GM10248 (cell line): ENCODE measurements around the gene PTPN1.

Experiments used
- CTCF ChIA-PET: fragments of 300-600 bp; sonication (Branson Sonifier 250); formaldehyde crosslinking; extraction: SDS; loops from one replicate; lab custom pipeline; 2021; ENCODE audit warnings: antibody characterized with exemption; lab: Yijun Ruan, JAX
- POLR2A ChIA-PET: fragments of 350-650 bp; sonication (Branson Sonifier 250); formaldehyde crosslinking; extraction: SDS; loops from one replicate; lab custom pipeline; 2020; ENCODE audit warnings: antibody characterized with exemption; lab: Yijun Ruan, JAX
- DNase-seq: peaks from one replicate; pipeline ENCODE4 v3.0.0; 2012; ENCODE audit errors: extremely low spot score
- CTCF ChIP-seq: IDR thresholded peaks from 2 replicates; pipeline ENCODE4 v1.5.1; 2012; ENCODE audit warnings: mild to moderate bottlenecking, low read depth; ENCODE audit errors: extremely low read depth, missing control alignments, control extremely low read depth

PTPN1 gene

GRCh38 chr20:50577175-50578018 lies 67.2 kb downstream of the PTPN1 start:
- DNase-seq, result no peak
- CTCF ChIA-PET, result interaction anchor here (0.7 to 3.0 kb wide), 7 partner anchors 11 to 392 kb away, joined by 3 to 18 read pairs (median 3); no protein-coding TSS in a partner anchor
- POLR2A ChIA-PET, result no interaction called here
- TF ChIP-seq CTCF, result no peak

- CTCF ChIA-PET, result interaction anchor here (1.0 to 3.0 kb wide), 6 partner anchors 10 to 391 kb away, joined by 3 to 18 read pairs (median 6); no protein-coding TSS in a partner anchor
- no peak for TF ChIP-seq CTCF
- POLR2A ChIA-PET, result no interaction called here
- DNase-seq, result no peak
Measured at GRCh38 chr20:50578061-50578777, 68.0 kb downstream of the PTPN1 start.

- CTCF ChIA-PET, result interaction anchor here (1.0 to 3.0 kb wide), 12 partner anchors 10 to 391 kb away, joined by 3 to 18 read pairs (median 4); no protein-coding TSS in a partner anchor
Measured at GRCh38 chr20:50578778-50579165, 68.6 kb downstream of the PTPN1 start.

GRCh38 chr20:50579511-50579910 lies 69.3 kb downstream of the PTPN1 start:
- DNase-seq, result no peak
- CTCF ChIA-PET, result interaction anchor here (0.7 to 3.0 kb wide), 14 partner anchors 9 to 400 kb away, joined by 3 to 18 read pairs (median 4); no protein-coding TSS in a partner anchor
- POLR2A ChIA-PET, result interaction anchor here (0.5 kb wide), 1 partner anchor 473 kb away, joined by 3 read pairs; no protein-coding TSS in a partner anchor
- no peak for TF ChIP-seq CTCF

More at GRCh38 chr20:50578778-50579165, 68.6 kb downstream of the PTPN1 start:
- no peak for TF ChIP-seq CTCF
- no peak for DNase-seq
- POLR2A ChIA-PET, result no interaction called here

- DNase-seq, result peak; percentile 66
- CTCF ChIA-PET, result interaction anchor here (0.6 to 3.0 kb wide), 12 partner anchors 10 to 401 kb away, joined by 3 to 18 read pairs (median 4); no protein-coding TSS in a partner anchor
- POLR2A ChIA-PET, result no interaction called here
- TF ChIP-seq CTCF, result peak; percentile 58
Measured at GRCh38 chr20:50580016-50580747, 70.0 kb downstream of the PTPN1 start.
